ENCODE data around the gene PHETA2.
"Not testable (repeated sequence)": the region's sequence is repeated elsewhere in the genome, so short reads cannot be mapped to it uniquely, and the experiment has no call there.

The PHETA2 gene

DNA sequence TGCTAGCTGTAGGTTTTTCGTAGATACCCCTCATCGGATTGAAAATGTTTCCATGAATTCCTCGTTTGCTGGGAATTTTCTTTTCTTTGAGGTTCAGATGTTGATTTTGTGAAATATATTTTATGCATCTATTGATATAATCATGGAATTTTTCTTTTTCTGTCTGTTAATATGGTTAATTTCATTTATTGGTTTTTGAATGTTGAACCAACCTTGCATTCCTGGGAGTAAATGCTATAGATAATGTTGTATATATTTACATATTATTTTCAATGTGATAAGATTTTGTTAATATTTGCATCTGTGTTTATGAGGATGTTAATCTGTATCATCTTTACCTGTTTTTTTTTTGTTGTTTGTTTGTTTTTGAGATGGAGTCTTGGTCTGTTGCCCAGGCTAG is 27.2 kb downstream of the PHETA2 start:
- ChIA-PET POLR2A (ENCODE audit: low non-redundant PET) (no interaction called here), CTCF (interaction anchor here (0.6 kb wide), 1 partner anchor 10 kb away, joined by 3 read pairs; no protein-coding TSS in a partner anchor)
- TF ChIP-seq, protein P1, sequence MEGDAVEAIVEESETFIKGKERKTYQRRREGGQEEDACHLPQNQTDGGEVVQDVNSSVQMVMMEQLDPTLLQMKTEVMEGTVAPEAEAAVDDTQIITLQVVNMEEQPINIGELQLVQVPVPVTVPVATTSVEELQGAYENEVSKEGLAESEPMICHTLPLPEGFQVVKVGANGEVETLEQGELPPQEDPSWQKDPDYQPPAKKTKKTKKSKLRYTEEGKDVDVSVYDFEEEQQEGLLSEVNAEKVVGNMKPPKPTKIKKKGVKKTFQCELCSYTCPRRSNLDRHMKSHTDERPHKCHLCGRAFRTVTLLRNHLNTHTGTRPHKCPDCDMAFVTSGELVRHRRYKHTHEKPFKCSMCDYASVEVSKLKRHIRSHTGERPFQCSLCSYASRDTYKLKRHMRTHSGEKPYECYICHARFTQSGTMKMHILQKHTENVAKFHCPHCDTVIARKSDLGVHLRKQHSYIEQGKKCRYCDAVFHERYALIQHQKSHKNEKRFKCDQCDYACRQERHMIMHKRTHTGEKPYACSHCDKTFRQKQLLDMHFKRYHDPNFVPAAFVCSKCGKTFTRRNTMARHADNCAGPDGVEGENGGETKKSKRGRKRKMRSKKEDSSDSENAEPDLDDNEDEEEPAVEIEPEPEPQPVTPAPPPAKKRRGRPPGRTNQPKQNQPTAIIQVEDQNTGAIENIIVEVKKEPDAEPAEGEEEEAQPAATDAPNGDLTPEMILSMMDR (conservative IDR thresholded peaks at IDR 0.05; ENCODE audit: low read depth) = no peak
- H3K27ac ChIP-seq = no peak overlapping the region
- no peak for DNase-seq (ENCODE audit: low spot score)

DNA sequence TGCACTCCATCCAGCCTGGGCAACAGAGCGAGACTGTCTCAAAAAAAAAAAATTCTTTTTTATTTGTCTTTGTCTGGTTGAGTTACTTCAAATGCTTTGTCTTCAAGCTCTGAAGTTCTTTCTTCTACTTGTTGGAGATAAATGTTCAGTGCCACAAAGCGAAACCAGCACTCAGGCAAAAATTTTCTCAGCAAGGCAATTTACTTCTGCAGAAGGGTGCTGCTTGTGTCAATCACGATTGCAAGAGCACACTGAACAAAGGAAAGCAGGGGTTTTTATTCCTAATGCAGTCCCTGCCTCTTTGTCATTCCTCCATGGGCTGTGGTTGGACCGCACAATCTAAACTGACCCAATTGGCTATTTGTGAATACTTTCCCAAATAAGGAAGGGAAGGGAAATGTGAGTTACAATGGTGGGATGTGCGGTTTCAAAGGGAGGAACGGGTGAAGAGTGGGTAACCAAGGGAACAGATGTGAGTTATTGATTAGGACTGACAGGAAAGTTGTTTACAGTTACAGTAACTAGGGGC is 30.3 kb downstream of the PHETA2 start:
- POLR2A ChIA-PET (ENCODE audit: low non-redundant PET); H3K27ac ChIP-seq; CTCF ChIA-PET; DNase-seq (ENCODE audit: low spot score): not testable (repeated sequence)

DNA sequence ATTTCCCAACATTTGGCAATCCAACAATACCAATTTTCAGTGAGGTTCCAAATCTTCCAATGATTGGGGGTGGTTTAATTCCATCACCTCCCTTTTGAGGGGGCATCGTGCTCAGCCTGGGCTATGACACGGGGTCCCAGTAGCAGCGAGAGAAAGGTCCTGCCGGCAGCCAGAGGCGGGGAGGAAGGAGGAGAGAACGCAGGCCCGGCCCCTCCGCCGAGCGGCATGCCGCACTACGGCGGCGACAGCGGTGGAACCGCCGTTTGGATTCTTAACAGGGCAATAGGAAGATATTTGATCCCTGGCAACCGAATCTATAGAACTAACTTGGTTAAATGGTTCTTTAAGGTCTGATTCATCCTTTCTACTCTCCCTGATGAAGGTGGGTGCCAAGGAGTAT is 34.8 kb downstream of the PHETA2 start:
- no peak overlapping the region for H3K27ac ChIP-seq
- TF ChIP-seq, protein P1 (conservative IDR thresholded peaks at IDR 0.05; ENCODE audit: low read depth) = no peak
- POLR2A ChIA-PET (ENCODE audit: low non-redundant PET) = no interaction called here
- CTCF ChIA-PET = no interaction called here
- DNase-seq (ENCODE audit: low spot score) = no peak

DNA sequence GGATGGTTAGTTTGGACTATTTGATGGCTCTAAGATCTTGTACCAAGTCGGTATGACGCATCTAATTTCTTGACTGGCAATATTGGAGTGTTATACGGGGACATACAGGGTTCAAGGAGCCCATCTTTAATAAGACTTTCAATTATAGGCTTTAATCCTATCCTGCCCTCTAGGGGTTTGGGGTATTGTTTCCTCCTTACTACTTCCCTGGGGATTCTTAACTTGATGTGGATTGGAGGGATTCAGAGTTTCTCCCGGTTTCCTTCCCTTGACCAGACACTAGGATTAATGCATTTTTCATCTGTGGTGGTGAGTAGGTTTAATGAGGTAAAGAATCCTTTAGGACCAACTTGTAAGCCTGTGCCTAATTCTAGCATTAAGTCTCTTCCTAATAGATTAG is 37.8 kb downstream of the PHETA2 start:
- ChIA-PET POLR2A (ENCODE audit: low non-redundant PET) (no interaction called here), CTCF (no interaction called here)
- TF ChIP-seq, protein P1 (conservative IDR thresholded peaks at IDR 0.05; ENCODE audit: low read depth) = no peak
- no peak for DNase-seq (ENCODE audit: low spot score)
- no peak overlapping the region for H3K27ac ChIP-seq

DNA sequence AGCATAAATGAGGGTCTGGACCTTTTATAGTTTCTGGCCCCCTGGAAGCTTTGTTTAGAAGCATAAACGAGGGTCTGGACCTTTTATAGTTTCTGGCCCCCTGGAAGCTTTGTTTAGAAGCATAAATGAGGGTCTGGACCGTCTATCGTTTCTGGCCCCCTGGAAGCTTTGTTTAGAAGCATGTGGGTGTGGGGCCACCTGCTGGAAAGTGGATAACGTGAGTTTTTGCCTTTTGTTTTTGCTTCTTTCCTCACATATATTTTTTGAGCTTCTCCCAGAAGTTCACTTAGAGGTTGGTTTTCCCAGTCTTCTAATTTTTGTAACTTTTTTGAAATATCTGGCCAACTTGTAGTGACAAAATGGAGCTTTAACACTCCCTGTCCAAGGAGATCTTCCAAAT is 38.7 kb downstream of the PHETA2 start:
- CTCF ChIA-PET = interaction anchor here (0.6 kb wide), 2 partner anchors 170 to 277 kb away, joined by 4 read pairs; no protein-coding TSS in a partner anchor
- H3K27ac ChIP-seq; DNase-seq (ENCODE audit: low spot score); POLR2A ChIA-PET (ENCODE audit: low non-redundant PET): not testable (repeated sequence)

DNA sequence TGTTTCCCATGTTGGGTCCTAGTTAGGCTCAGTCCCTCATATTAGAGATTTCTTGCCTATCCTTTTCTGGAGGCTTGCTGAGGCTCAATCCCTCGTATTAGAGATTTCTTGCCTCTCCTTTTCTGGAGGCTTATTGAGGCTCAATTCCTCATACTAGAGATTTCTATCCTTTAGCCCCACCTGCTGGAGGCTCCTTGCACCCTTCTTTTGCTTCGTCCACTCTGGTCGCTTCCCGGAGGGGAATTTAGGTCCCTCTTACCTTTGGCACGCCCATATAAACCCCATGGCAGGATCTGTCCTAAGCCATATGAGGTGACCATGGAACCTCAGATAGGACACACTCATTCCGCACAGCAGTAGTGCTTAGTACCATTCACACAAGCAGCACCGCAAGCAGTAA is 40.7 kb downstream of the PHETA2 start:
- H3K27ac ChIP-seq = no peak overlapping the region
- CTCF ChIA-PET = no interaction called here
- POLR2A ChIA-PET (ENCODE audit: low non-redundant PET) = no interaction called here
- TF ChIP-seq, protein P1 (conservative IDR thresholded peaks at IDR 0.05; ENCODE audit: low read depth) = no peak
- DNase-seq (ENCODE audit: low spot score) = no peak

DNA sequence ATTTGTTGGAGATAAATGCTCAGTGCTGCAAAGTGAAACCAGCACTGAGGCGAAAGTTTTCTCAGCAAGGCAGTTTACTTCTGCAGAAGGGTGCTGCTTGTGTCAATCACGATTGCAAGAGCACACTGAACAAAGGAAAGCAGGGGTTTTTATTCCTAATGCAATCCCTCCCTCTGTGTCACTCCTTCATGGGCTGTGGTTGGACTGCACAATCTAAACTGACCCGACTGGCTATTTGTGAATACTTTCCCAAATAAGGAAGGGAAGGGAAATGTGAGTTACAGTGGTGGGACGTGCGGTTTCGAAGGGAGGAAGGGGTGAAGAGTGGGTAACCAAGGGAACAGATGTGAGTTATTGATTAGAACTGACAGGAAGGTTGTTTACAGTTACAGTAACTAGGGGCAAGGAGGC is 41.4 kb downstream of the PHETA2 start:
- POLR2A ChIA-PET (ENCODE audit: low non-redundant PET); CTCF ChIA-PET; DNase-seq (ENCODE audit: low spot score): not testable (repeated sequence)

DNA sequence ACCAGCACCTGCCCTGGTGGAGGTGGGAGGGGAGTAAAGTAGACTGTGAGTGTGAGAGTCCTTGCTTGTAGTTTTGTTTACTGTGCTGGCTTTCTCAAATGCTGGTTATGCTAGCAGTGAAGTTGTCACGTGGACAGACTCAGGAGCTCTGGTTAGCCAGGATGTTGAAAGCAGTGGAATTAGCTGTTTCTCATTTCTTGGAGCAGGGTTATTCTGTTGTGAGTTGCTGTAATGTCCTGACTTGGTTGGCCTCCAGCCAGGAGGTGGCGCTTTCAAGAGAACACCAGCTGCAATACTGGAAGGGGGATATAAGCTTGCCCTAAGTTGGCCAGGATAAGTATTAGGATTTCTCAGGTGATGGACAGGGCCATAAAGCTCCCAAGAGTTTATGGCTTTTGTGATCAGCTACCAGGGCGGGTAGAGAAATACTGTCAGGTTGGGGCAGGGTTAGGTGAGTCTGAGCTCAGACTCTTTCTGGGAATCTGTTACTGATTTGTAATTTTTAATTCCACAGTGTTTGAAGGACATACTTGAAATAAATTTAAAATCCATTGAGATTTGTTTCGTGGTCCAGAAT is 42.9 kb downstream of the PHETA2 start:
- CTCF ChIA-PET = no interaction called here

More for the DNA sequence above, 41.4 kb downstream of the PHETA2 start:
- not testable (repeated sequence) for H3K27ac ChIP-seq

DNA sequence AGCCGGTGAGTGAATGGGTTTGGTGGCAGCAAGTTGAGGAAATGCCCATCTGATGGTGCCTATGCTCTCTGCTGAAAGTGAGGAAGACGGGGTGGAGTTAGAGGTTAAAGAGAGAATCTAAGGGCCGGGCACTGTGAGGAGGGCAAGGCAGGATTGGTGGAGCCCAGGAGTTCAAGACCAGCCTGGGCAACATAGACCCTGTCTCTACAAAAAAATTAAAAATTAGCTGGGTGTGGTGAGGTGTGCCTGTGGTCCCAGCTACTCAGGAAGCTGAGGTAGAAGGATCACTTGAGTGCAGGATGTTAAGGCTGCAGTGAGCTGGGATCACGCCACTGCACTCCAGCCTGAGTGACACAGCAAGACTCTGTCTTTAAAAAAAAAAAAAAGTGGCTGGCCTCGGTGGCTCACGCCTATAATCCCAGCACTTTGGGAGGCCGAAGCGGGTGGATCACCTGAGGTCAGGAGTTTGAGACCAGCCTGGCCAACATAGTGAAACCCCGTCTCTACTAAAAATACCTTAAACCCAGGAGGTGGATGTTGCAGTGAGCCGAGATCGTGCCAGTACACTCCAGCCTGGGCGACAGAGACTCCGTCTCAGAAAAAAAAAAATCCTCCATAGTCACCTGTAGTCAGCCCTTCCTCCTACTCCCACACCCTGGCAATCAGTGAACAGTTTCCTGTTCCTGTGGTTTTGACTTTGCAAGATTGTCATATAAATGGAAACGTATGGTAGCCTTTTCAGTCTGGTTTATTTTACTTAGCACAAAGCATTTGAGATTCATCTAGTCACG is 46.4 kb downstream of the PHETA2 start:
- POLR2A ChIA-PET (ENCODE audit: low non-redundant PET); DNase-seq (ENCODE audit: low spot score); CTCF ChIA-PET: not testable (repeated sequence)

More for the DNA sequence above, 42.9 kb downstream of the PHETA2 start:
- no peak overlapping the region for H3K27ac ChIP-seq
- POLR2A ChIA-PET (ENCODE audit: low non-redundant PET) = no interaction called here
- no peak for DNase-seq (ENCODE audit: low spot score)
- TF ChIP-seq, protein P1 (conservative IDR thresholded peaks at IDR 0.05; ENCODE audit: low read depth) = no peak

DNA sequence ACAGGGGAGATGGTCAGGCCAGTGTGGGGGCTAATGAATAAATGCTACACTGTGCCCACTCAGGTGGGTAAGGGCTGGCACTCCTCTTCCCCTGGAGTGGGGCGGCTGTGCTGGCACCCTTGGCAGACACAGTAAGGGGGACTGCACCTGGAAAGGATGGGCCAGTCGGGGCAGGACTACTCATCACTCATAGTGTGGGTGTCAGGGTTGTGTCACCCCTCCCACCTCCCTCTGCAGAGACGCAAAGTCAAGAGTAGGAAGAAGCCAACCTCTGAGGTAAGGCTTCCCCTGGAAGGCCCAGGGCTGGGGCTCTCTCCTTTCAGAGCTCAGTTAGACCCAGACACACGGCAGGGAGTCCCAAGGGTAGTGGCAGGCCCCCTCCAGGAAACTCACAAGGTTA is 49.5 kb downstream of the PHETA2 start:
- DNase-seq (ENCODE audit: low spot score); POLR2A ChIA-PET (ENCODE audit: low non-redundant PET); CTCF ChIA-PET; H3K27ac ChIP-seq: not testable (repeated sequence)

More for the DNA sequence above, 46.4 kb downstream of the PHETA2 start:
- H3K27ac ChIP-seq = not testable (repeated sequence)

Data from RWPE1 (cell line).